Ectodermal cell (in vitro differentiated cells): ENCODE data around the gene SYNPO.

Experiments used
- H3K27ac ChIP-seq: 2 replicates; pipeline ENCODE4 v1.7.0; 2013; ENCODE audit warnings: mild to moderate bottlenecking, low read depth, low read length; ENCODE audit not compliant: insufficient read depth, poor library complexity, severe bottlenecking
- H3K27me3 ChIP-seq: 2 replicates; pipeline ENCODE4 v1.7.0; 2013; ENCODE audit warnings: mild to moderate bottlenecking, low read length; ENCODE audit not compliant: insufficient read depth, control insufficient read depth, poor library complexity, severe bottlenecking
- H3K36me3 ChIP-seq: one replicate; pipeline ENCODE4 v1.7.0; 2013; ENCODE audit warnings: low read length; ENCODE audit not compliant: control insufficient read depth, insufficient read depth
- H3K4me1 ChIP-seq: one replicate; pipeline ENCODE4 v1.7.0; 2013; ENCODE audit warnings: low read length; ENCODE audit not compliant: control insufficient read depth, insufficient read depth
- H3K4me3 ChIP-seq: 2 replicates; pipeline ENCODE4 v1.7.0; 2013; ENCODE audit warnings: low read depth, low read length, control low read depth; ENCODE audit not compliant: insufficient read depth
- H3K9me3 ChIP-seq: 2 replicates; pipeline ENCODE4 v1.7.0; 2013; ENCODE audit warnings: mild to moderate bottlenecking, low read length, moderate library complexity; ENCODE audit not compliant: control insufficient read depth
- WGBS, 2 experiments: methylation state at CpG; one replicate each; pipeline ENCODE4 v1.1.7; 2013; ENCODE audit warnings: missing lambda C conversion rate in 2 of 2; 5-methylcytosine and 5-hydroxymethylcytosine counted together

The SYNPO gene

GRCh38 chr5:150616024-150616470, 24.4 kb upstream of the SYNPO start:
- Histone ChIP-seq H3K4me3 (no peak overlapping the region), H3K9me3 (no peaks in the 10 kb centered on the region), H3K27ac (no peak overlapping the region), H3K4me1 (peaks cover 23% of the 10 kb centered on the region), H3K36me3 (no peaks in the 10 kb centered on the region), H3K27me3 (no peaks in the 10 kb centered on the region)
- WGBS, 2 experiments, result 88 to 92% methylated on average over 5 of the region's 5 CpGs

- no peaks in the 10 kb centered on the region for H3K27me3 ChIP-seq
- no peaks in the 10 kb centered on the region for H3K9me3 ChIP-seq
- 86 to 91% methylated on average over 1 of the region's 1 CpG for WGBS, 2 experiments
- H3K36me3 ChIP-seq, result no peaks in the 10 kb centered on the region
- peaks cover 23% of the 10 kb centered on the region for H3K4me1 ChIP-seq
- no peak overlapping the region for H3K27ac ChIP-seq
- H3K4me3 ChIP-seq, result no peak overlapping the region
Observed at GRCh38 chr5:150616506-150616905, 24.0 kb upstream of the SYNPO start.

- peaks cover 31% of the 10 kb centered on the region for H3K4me1 ChIP-seq
- no peaks in the 10 kb centered on the region for H3K27me3 ChIP-seq
- H3K9me3 ChIP-seq, result no peaks in the 10 kb centered on the region
- H3K4me3 ChIP-seq, result no peak overlapping the region
- no peak overlapping the region for H3K27ac ChIP-seq
- no peaks in the 10 kb centered on the region for H3K36me3 ChIP-seq
- WGBS, 2 experiments, result 84 to 87% methylated on average over 9 of the region's 9 CpGs
Observed at GRCh38 chr5:150618163-150618562, 22.3 kb upstream of the SYNPO start.

GRCh38 chr5:150618588-150619281, 21.7 kb upstream of the SYNPO start:
- no peaks in the 10 kb centered on the region for H3K36me3 ChIP-seq
- no peak overlapping the region for H3K27ac ChIP-seq
- H3K4me1 ChIP-seq, result peaks cover 36% of the 10 kb centered on the region
- no peak overlapping the region for H3K4me3 ChIP-seq
- H3K27me3 ChIP-seq, result peaks cover under 1% of the 10 kb centered on the region
- no peaks in the 10 kb centered on the region for H3K9me3 ChIP-seq
- 91 to 92% methylated on average over 17 of the region's 17 CpGs for WGBS, 2 experiments

GRCh38 chr5:150619359-150620230, 20.9 kb upstream of the SYNPO start:
- H3K36me3 ChIP-seq, result no peaks in the 10 kb centered on the region
- peaks cover 36% of the 10 kb centered on the region for H3K4me1 ChIP-seq
- H3K27ac ChIP-seq, result no peak overlapping the region
- 67 to 72% methylated on average over 24 of the region's 24 CpGs for WGBS, 2 experiments
- H3K4me3 ChIP-seq, result no peak overlapping the region
- H3K9me3 ChIP-seq, result no peaks in the 10 kb centered on the region
- peaks cover 7% of the 10 kb centered on the region for H3K27me3 ChIP-seq

- no peaks in the 10 kb centered on the region for H3K9me3 ChIP-seq
Observed at GRCh38 chr5:150621301-150621700, 19.2 kb upstream of the SYNPO start.

GRCh38 chr5:150622157-150622556, 18.3 kb upstream of the SYNPO start:
- peaks cover 21% of the 10 kb centered on the region for H3K27me3 ChIP-seq
- no peak overlapping the region for H3K4me3 ChIP-seq
- WGBS, 2 experiments, result 61 to 69% methylated on average over 2 of the region's 2 CpGs
- peaks cover 35% of the 10 kb centered on the region for H3K4me1 ChIP-seq
- no peaks in the 10 kb centered on the region for H3K36me3 ChIP-seq
- H3K9me3 ChIP-seq, result no peaks in the 10 kb centered on the region
- no peak overlapping the region for H3K27ac ChIP-seq

More at GRCh38 chr5:150621301-150621700, 19.2 kb upstream of the SYNPO start:
- Histone ChIP-seq H3K4me1 (peaks cover 35% of the 10 kb centered on the region), H3K27ac (no peak overlapping the region), H3K4me3 (no peak overlapping the region), H3K36me3 (no peaks in the 10 kb centered on the region), H3K27me3 (peaks cover 21% of the 10 kb centered on the region)
- 88 to 94% methylated on average over 5 of the region's 5 CpGs for WGBS, 2 experiments

- Histone ChIP-seq H3K4me3 (no peak overlapping the region), H3K9me3 (no peaks in the 10 kb centered on the region), H3K27ac (no peak overlapping the region), H3K27me3 (peaks cover 21% of the 10 kb centered on the region), H3K4me1 (peaks cover 35% of the 10 kb centered on the region), H3K36me3 (no peaks in the 10 kb centered on the region)
- 77 to 78% methylated on average over 7 of the region's 7 CpGs for WGBS, 2 experiments
Observed at GRCh38 chr5:150623152-150623877, 17.1 kb upstream of the SYNPO start.

- H3K9me3 ChIP-seq, result no peaks in the 10 kb centered on the region
- no peak overlapping the region for H3K4me3 ChIP-seq
- peaks cover 21% of the 10 kb centered on the region for H3K27me3 ChIP-seq
- 85 to 86% methylated on average over 5 of the region's 5 CpGs for WGBS, 2 experiments
- no peaks in the 10 kb centered on the region for H3K36me3 ChIP-seq
- no peak overlapping the region for H3K27ac ChIP-seq
- H3K4me1 ChIP-seq, result peaks cover 35% of the 10 kb centered on the region
Observed at GRCh38 chr5:150623878-150624216, 16.6 kb upstream of the SYNPO start.
